GM13977 (cell line): ENCODE results near the gene FILIP1L.

Experiments
- DNase-seq: peaks from one replicate; pipeline ENCODE4 v3.0.0; 2012; ENCODE audit warnings: low spot score
- in situ Hi-C: fragments of 300-500 bp; cut with MboI; formaldehyde crosslinking; loops from one replicate; pipeline ENCODE4 v1.12.0; 2022; ENCODE audit warnings: low sequenced_read_pairs, low pct_unique_long_range_greater_than_20kb, mixed read lengths, inconsistent platforms; ENCODE audit not compliant: unreplicated experiment
- TF ChIP-seq, protein P1 (sequence below): IDR thresholded peaks from 2 replicates; pipeline ENCODE4 v1.5.1; 2012; ENCODE audit warnings: mild to moderate bottlenecking, control low read depth; ENCODE audit not compliant: insufficient read depth; ENCODE audit errors: extremely low read depth, missing control alignments

FILIP1L gene

DNA sequence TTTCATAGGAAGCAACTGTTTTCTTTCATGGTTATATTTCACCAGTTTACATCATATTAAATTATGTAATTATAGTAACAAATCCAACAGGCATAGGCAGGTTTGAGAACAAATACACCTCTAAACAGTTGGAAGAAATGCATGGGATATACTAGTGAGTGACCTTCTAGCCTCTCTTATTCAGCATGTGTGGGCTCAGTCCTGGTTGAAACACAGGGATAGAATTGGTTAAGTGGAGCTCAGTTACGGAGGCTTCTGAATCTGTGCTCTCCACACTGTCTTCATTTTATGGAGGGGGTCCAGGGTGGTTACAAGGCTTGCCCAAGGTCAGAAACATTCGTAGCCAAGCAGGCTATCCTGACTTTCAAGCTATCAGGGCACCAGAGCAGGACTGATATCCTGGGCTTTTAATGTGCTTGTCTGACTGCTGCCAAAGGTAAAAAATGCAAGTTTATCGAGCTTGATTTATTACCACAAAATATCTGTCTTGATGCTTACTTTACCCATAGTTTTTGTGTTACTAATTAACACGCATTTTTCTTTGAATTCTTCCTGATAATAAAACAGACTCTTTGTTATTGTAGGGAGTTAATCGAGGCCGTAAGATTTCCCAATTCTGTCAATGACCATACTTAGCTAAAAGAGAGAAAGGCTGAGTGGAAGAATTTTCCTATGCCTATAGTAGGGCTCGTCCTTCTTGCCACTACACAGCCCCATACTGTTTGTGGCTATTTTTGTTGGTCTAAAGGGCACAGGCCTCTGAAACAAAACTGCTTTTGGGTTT is 89.6 kb downstream of the FILIP1L start:
- in situ Hi-C loops = no loop called here
- TF ChIP-seq, protein P1, sequence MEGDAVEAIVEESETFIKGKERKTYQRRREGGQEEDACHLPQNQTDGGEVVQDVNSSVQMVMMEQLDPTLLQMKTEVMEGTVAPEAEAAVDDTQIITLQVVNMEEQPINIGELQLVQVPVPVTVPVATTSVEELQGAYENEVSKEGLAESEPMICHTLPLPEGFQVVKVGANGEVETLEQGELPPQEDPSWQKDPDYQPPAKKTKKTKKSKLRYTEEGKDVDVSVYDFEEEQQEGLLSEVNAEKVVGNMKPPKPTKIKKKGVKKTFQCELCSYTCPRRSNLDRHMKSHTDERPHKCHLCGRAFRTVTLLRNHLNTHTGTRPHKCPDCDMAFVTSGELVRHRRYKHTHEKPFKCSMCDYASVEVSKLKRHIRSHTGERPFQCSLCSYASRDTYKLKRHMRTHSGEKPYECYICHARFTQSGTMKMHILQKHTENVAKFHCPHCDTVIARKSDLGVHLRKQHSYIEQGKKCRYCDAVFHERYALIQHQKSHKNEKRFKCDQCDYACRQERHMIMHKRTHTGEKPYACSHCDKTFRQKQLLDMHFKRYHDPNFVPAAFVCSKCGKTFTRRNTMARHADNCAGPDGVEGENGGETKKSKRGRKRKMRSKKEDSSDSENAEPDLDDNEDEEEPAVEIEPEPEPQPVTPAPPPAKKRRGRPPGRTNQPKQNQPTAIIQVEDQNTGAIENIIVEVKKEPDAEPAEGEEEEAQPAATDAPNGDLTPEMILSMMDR = no peak

DNA sequence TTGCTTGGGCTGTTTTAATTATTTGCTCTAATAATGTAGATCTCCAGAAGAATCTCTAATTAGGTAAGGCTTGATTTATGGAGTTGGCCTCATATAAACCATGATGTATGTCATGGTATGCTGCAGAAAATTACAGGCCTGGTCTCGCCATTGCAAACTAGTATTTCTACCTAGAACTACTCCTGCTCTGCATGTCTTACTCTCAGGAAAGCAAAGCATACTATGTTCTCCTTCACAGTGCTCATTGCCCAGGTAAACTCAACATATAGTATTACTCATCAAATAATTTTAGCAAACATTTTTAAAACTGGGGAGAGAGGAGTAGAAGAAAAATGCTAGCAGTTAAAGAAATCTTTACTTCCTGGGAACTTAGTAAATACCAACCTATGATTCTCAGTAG is 90.7 kb downstream of the FILIP1L start:
- DNase-seq = no peak
- TF ChIP-seq, protein P1 = no peak

More for the DNA sequence above, 89.6 kb downstream of the FILIP1L start:
- DNase-seq = no peak

DNA sequence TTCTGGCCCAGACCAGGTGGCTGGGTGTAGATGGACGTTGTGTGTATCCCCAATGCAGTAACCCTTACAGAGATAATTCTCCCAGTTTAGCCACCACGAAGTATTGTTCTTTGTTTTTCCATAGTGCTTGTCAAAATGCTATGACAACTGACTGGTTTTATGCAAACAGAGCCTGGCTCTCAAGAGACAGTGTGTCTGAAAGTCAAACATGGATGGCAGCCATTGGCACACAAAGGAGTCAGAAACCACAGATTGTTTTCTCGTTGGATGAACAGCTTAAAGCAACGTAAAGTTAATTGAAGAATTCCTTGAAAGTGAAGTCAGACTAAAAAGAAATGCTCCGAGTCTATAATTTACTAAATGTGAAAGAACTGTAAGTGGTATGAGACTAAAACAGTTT is 91.2 kb downstream of the FILIP1L start:
- DNase-seq = no peak
- in situ Hi-C loops = no loop called here
- TF ChIP-seq, protein P1 = no peak

More for the DNA sequence above, 90.7 kb downstream of the FILIP1L start:
- in situ Hi-C loops = no loop called here

DNA sequence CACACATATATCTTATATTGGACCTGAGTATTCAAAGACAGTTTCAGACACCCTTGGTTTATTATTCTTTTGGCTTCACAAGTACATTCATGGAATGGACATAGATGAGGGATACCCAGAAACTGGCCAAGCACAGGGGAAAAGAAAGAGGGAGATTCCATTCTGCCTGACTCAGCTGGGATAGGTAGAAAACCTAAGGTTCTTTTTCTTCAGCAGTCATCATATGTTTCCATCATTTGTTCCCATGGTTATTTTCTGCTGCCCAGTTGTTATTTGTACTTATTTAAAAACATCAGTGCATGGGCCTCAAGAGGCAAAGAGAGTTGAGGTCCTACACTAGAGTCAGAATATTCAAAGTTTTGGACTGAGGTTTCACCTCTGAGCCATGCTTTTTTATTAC is 91.8 kb downstream of the FILIP1L start:
- no peak for DNase-seq
- in situ Hi-C loops = no loop called here
- TF ChIP-seq, protein P1 = no peak

DNA sequence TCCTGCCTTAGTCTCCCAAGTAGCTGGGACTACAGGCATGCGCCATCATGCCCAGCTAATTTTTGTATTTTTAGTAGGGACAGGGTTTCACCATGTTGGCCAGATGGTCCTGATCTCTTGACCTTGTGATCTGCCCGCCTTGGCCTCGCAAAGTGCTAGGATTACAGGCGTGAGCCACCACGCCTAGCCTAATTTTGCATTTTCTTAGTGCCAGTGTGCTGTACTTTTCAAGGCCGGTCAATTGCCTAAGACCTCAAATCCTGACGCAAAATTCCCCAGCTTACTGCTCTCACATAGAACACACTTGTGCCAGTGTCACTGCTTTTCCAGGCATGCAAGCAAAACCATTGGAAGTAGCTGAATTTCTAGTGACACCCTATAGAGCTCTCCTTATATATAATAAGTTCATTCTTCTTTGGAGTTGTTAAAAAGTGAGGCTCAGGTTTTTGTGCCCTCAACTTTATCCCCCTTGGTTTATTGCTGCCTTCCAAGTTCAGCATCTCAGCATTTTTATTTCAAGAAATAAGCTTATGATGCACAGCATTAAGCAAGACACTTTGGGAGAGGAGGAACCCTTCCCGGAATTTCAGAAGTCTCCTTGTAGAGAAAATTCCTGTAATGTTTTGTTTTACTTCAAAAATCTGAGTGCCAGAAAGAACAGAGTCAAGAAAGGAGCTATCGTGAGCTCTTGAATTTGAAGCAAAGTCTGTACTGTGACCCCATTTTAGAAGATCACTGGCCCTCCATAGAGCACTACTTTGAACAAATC is 93.2 kb downstream of the FILIP1L start:
- no peak for DNase-seq

DNA sequence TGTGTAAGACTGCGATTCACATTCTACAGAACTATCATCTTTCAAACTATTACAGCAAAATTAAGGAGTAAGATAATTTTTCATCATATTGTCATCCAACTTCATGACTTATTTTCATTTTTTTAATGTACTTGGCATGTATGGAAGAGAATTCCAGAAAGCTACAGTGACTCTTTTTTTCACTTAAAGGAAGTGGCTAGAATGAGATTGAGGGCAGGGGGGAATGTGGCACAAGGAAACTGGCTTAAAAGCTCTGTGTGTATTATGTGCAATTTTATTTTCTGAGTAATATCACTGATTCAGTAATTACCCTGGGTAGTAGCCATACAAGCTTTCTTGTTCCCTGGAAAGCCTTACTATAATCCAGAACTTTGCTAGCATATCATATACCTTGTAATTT is 94.6 kb downstream of the FILIP1L start:
- DNase-seq = no peak
- TF ChIP-seq, protein P1 = no peak
- in situ Hi-C loops = no loop called here

More for the DNA sequence above, 93.2 kb downstream of the FILIP1L start:
- TF ChIP-seq, protein P1 = no peak
- in situ Hi-C loops = no loop called here
